Skin of body (tissue), 2 donors: ENCODE data around the gene GPR108. TPM values are rescaled to one million over a fixed set of nuclear protein-coding genes. Genes with fewer than 3 reads are reported as not detected.
A peak's percentile ranks its signal among the peaks of the same experiment; 100 is the strongest.
"Not testable (repeated sequence)": the region's sequence is repeated elsewhere in the genome, so short reads cannot be mapped to it uniquely, and the experiment has no call there.

Experiments used
- DNase-seq: peaks from one replicate; lab custom pipeline; 2025; lab: John Stamatoyannopoulos, UW
- total RNA-seq: library from RNA; depleted of rRNA; stranded (reverse); fragments of >200 nt; gene quantifications from one replicate; pipeline ENCODE4 v1.2.3, GENCODE V29; 2014

GPR108 gene
- total RNA-seq, 1 donor from 2014 or later = 19.7 TPM

GRCh38 chr19:6761053-6761676, 23.8 kb upstream of the GPR108 start:
- no peak for DNase-seq

GRCh38 chr19:6760606-6761005, 23.2 kb upstream of the GPR108 start:
- no peak for DNase-seq

- DNase-seq = no peak
Measured at GRCh38 chr19:6754653-6755463, 17.5 kb upstream of the GPR108 start.

- DNase-seq = no peak
Measured at GRCh38 chr19:6754136-6754535, 16.8 kb upstream of the GPR108 start.

GRCh38 chr19:6753178-6754031, 16.0 kb upstream of the GPR108 start:
- no peak for DNase-seq

- no peak for DNase-seq
Measured at GRCh38 chr19:6752256-6753177, 15.1 kb upstream of the GPR108 start.

- no peak for DNase-seq
Measured at GRCh38 chr19:6751189-6751588, 13.8 kb upstream of the GPR108 start.

GRCh38 chr19:6750062-6750461, 12.7 kb upstream of the GPR108 start:
- DNase-seq = peak; percentile 45

GRCh38 chr19:6748543-6748942, 11.2 kb upstream of the GPR108 start:
- not testable (repeated sequence) for DNase-seq

GRCh38 chr19:6745965-6746364, 8.6 kb upstream of the GPR108 start:
- DNase-seq = no peak

GRCh38 chr19:6744381-6745301, 7.3 kb upstream of the GPR108 start:
- DNase-seq = no peak

- DNase-seq = no peak
Measured at GRCh38 chr19:6743714-6744380, 6.5 kb upstream of the GPR108 start.

GRCh38 chr19:6743066-6743465, 5.7 kb upstream of the GPR108 start:
- DNase-seq = no peak

- DNase-seq = peak; percentile 31
Measured at GRCh38 chr19:6740589-6741343, 3.4 kb upstream of the GPR108 start.

GRCh38 chr19:6739883-6740588, 2.7 kb upstream of the GPR108 start:
- DNase-seq = no peak

- DNase-seq = peak; percentile 84
Measured at GRCh38 chr19:6739390-6739882, 2.1 kb upstream of the GPR108 start, which contains the start of gene TRIP10. TRIP10 (plus strand) TSS chr19:6739680; CDS start chr19:6739762, 82 bp downstream.

GRCh38 chr19:6738787-6739389, 1.5 kb upstream of the GPR108 start:
- no peak for DNase-seq
